ENCODE measurements around the gene PLCG2. TPM values are rescaled to one million over a fixed set of nuclear protein-coding genes. Genes with fewer than 3 reads are reported as not detected.

Gene PLCG2
- total and polyA plus RNA-seq, 8 donors, result 5.1 to 48.7 (median 9.4) TPM

DNA sequence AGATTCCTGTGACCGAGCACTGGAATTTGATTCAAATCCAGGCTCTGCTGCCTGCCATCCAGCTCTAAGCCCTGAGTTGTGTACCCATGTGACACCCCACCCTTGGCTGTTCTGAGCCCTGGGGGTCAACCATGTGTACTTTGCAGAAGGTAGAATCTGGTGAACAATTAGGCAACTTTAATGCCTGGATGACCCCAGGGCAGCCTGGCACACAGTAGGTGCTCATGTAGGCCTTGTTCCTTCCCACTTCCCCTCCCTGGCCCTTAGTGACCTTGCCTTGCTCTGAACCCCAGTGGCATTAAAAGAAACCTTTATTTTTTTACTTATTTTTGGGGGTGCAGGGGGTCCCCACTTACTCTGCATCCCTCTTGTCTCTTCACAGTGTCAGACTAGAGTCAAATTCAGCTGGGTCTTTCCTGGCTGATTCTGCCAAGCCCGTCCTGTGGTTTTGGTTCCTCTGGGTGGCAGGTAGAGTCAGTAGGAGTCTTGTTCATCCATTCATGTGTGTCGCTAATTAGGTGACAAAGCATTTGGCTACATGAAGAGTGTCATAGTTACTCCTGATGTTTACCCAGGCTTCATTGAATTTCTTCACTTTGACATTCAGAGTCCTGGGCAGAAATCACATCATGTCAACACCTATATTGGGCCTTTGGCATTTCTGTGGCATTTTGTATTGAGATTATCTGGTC is 89.1 kb downstream of the PLCG2 start:
- Histone ChIP-seq H3K4me1 (peaks cover 0 to 26% of the 10 kb centered on the region in 2 donors), H3K4me3 (no peak overlapping the region), H3K27me3 (no peaks in the 10 kb centered on the region), H3K27ac (peak overlapping the region in 1 of 2 donors; percentile 94), H3K9me3 (no peaks in the 10 kb centered on the region), H3K36me3 (peaks cover 0 to 17% of the 10 kb centered on the region in 2 donors)
- ATAC-seq, result no peak
- DNase-seq, result no peak
- TF ChIP-seq, protein P1, sequence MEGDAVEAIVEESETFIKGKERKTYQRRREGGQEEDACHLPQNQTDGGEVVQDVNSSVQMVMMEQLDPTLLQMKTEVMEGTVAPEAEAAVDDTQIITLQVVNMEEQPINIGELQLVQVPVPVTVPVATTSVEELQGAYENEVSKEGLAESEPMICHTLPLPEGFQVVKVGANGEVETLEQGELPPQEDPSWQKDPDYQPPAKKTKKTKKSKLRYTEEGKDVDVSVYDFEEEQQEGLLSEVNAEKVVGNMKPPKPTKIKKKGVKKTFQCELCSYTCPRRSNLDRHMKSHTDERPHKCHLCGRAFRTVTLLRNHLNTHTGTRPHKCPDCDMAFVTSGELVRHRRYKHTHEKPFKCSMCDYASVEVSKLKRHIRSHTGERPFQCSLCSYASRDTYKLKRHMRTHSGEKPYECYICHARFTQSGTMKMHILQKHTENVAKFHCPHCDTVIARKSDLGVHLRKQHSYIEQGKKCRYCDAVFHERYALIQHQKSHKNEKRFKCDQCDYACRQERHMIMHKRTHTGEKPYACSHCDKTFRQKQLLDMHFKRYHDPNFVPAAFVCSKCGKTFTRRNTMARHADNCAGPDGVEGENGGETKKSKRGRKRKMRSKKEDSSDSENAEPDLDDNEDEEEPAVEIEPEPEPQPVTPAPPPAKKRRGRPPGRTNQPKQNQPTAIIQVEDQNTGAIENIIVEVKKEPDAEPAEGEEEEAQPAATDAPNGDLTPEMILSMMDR (IDR thresholded peaks at IDR 0.05), result no peak
- intact Hi-C loops (cut with DNase I), result no loop called here

DNA sequence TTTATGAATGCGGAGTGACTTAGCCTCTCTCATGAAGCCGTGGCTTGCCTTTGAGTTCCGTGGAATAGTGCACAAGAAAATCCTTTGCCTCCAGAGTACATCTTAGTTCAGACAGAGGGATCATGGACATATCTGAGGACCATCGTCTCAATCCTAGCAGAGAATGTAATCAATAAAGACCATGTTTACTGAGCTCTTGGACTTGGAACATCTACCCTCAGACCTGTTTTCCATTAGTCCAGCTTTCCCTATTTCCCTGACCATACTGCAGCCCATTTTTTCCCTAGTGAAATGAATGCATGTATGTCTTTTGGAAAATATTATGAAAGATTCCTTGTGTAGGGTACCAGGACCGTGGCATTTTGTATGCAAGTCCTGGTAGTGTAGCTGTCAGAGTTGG is 90.2 kb downstream of the PLCG2 start:
- H3K4me3 ChIP-seq, result no peak overlapping the region
- peaks cover 0 to 17% of the 10 kb centered on the region in 2 donors for H3K36me3 ChIP-seq
- peaks cover 0 to 26% of the 10 kb centered on the region in 2 donors for H3K4me1 ChIP-seq
- no peaks in the 10 kb centered on the region for H3K27me3 ChIP-seq
- intact Hi-C loops (cut with DNase I), result no loop called here
- ATAC-seq (no peak), DNase-seq (no peak)
- no peaks in the 10 kb centered on the region for H3K9me3 ChIP-seq
- H3K27ac ChIP-seq, result no peak overlapping the region
- TF ChIP-seq, protein P1 (IDR thresholded peaks at IDR 0.05), result no peak

DNA sequence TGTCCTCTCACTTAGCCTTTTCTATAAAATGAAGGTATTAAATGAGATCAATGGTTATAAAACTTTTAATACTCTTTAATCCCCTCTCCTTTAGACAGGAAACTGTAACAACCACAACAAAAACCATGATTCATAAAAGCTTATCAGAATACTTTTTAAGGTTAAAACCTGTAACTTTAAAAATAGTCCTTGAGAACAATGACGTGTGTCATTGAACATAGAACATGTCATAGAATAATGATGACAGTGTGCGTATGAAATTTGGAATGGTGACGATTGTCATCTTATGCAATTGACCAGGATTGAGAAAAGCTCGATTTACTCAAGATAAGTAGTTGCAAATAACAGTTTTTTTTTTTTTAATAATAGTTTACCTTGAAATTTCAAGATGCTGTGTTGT is 94.1 kb downstream of the PLCG2 start:
- Histone ChIP-seq H3K27me3 (no peaks in the 10 kb centered on the region), H3K9me3 (no peaks in the 10 kb centered on the region), H3K27ac (no peak overlapping the region), H3K36me3 (peaks cover 0 to 17% of the 10 kb centered on the region in 2 donors), H3K4me3 (no peak overlapping the region), H3K4me1 (peaks cover 0 to 10% of the 10 kb centered on the region in 2 donors)
- intact Hi-C loops (cut with DNase I), result loop anchor here in 1 of 2 donors (10.0 kb wide), 1 partner anchor 88 kb away; no protein-coding TSS in a partner anchor
- DNase-seq, result no peak
- ATAC-seq, result no peak
- TF ChIP-seq, protein P1 (IDR thresholded peaks at IDR 0.05), result no peak

DNA sequence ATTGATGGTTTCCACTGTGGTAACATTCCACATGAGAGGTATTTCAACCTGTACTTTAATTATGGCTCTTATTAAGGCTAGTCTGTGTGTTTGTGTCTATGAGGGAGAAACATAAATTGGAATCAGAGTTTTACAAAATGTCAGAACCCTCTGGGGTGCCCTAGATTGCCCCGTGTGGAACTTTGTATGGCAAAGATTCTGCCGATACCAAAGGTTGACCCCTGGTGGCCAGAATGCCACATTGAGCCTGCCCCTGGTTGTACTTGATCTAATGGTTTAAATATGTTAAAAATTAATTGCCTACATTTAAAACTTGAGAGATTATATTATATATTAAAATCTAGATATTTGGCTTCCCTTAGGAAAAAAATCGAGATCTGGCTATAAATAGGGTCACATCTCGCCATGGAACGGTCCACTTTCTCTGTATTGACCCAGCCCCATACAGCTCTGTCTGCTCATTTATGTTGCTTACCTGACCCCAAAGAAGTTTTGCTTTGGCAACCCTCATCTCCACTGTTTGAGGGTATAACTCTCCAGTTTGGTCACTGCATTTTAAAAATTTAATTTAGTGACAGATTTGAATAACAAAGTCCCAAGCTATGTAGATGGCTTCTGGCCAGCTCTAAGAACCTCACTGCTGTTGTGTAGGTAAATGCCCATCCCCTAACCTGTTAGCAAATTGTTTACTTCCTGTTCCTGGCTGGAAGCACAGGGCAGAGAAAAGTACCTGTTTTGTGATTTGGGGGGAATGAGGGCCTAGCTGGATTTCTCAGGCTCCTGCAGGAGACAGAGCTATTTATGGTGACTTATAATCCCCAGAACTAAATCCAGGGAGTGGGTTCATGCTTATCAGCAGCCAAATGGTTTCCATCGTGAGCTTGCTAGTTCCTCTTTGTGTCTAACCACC is 95.0 kb downstream of the PLCG2 start:
- DNase-seq (peak in 2 of 4 donors; percentile 26 to 69), ATAC-seq (peak; percentile 91)
- intact Hi-C loops (cut with DNase I), result loop anchor here in 1 of 2 donors (10.0 kb wide), 1 partner anchor 89 kb away; no protein-coding TSS in a partner anchor

More for the DNA sequence above, 95.0 kb downstream of the PLCG2 start:
- TF ChIP-seq, protein P1 (IDR thresholded peaks at IDR 0.05), result peak; percentile 84 to 90
- H3K4me1 ChIP-seq, result peaks cover 0 to 10% of the 10 kb centered on the region in 2 donors
- H3K27me3 ChIP-seq, result no peaks in the 10 kb centered on the region
- H3K4me3 ChIP-seq, result no peak overlapping the region
- peak overlapping the region in 1 of 2 donors; percentile 35 for H3K27ac ChIP-seq
- H3K9me3 ChIP-seq, result no peaks in the 10 kb centered on the region
- H3K36me3 ChIP-seq, result peaks cover 0 to 19% of the 10 kb centered on the region in 2 donors

Measured in left lung (tissue), 10 donors.